GM19193 (cell line): ENCODE results near the gene RNH1.

Experiments used
- POLR2A ChIP-seq: IDR thresholded peaks from 4 replicates; pipeline ENCODE4 v1.6.1; 2011; ENCODE audit not compliant: insufficient read depth, insufficient read length; ENCODE audit errors: extremely low read depth

Gene RNH1

GRCh38 chr11:487571-488021 lies 19.4 kb downstream of the RNH1 start:
- TF ChIP-seq POLR2A: no peak

GRCh38 chr11:486189-486588 lies 20.9 kb downstream of the RNH1 start:
- TF ChIP-seq POLR2A: no peak

GRCh38 chr11:484616-485015 lies 22.4 kb downstream of the RNH1 start:
- no peak for TF ChIP-seq POLR2A

- TF ChIP-seq POLR2A: no peak
Measured at GRCh38 chr11:479311-479710, 27.7 kb downstream of the RNH1 start.

GRCh38 chr11:477052-477715 lies 29.9 kb downstream of the RNH1 start:
- TF ChIP-seq POLR2A: no peak

GRCh38 chr11:476416-476815 lies 30.6 kb downstream of the RNH1 start:
- TF ChIP-seq POLR2A: no peak

GRCh38 chr11:475941-476340 lies 31.1 kb downstream of the RNH1 start:
- no peak for TF ChIP-seq POLR2A

GRCh38 chr11:474914-475506 lies 32.0 kb downstream of the RNH1 start:
- TF ChIP-seq POLR2A: no peak

- TF ChIP-seq POLR2A: no peak
Measured at GRCh38 chr11:473962-474785, 32.9 kb downstream of the RNH1 start.

- no peak for TF ChIP-seq POLR2A
Measured at GRCh38 chr11:473415-473814, 33.6 kb downstream of the RNH1 start.

- TF ChIP-seq POLR2A: no peak
Measured at GRCh38 chr11:472816-473215, 34.2 kb downstream of the RNH1 start.

GRCh38 chr11:472272-472671 lies 34.8 kb downstream of the RNH1 start:
- TF ChIP-seq POLR2A: no peak

GRCh38 chr11:471468-472145 lies 35.4 kb downstream of the RNH1 start:
- TF ChIP-seq POLR2A: no peak

- no peak for TF ChIP-seq POLR2A
Measured at GRCh38 chr11:469684-470560, 37.1 kb downstream of the RNH1 start.
